A549 (cell line): ENCODE results near the gene PLEKHH1. TPM values are rescaled to one million over a fixed set of nuclear protein-coding genes. Genes with fewer than 3 reads are reported as not detected.

Experiments
- ATAC-seq, 2 experiments: fragments of 200-7000 bp in 1 of 2; fragments of >200 bp in 1 of 2; cut with Nextera tagmentation in 1 of 2; cut with Tn5 transposase in 1 of 2; 3 replicates each; pipeline versions ENCODE4 v1.8.0 to v1.9.1; 2018 to 2020; ENCODE audit warnings: mild to moderate bottlenecking in 1 of 2, moderate library complexity in 1 of 2
- CTCF ChIA-PET: fragments of 300-600 bp; sonication (Branson Sonifier 250); formaldehyde crosslinking; extraction: SDS; loops from one replicate; lab custom pipeline; 2021; ENCODE audit warnings: antibody characterized with exemption, inconsistent platforms; lab: Yijun Ruan, JAX
- POLR2A ChIA-PET: fragments of 350-600 bp; formaldehyde crosslinking; extraction: SDS; loops from one replicate; lab custom pipeline; 2021; ENCODE audit warnings: antibody characterized with exemption, inconsistent platforms; lab: Yijun Ruan, JAX
- DNase-seq, 2 experiments: peaks; one replicate each; pipeline versions ENCODE4 v3.0.0 to v3.0.0-alpha.2; 2011 to 2016; ENCODE audit warnings: low read depth in 1 of 2, low spot score in 1 of 2
- FAIRE-seq: peaks from 2 replicates; lab custom pipeline; 2011; peaks lifted over from hg19 to GRCh38; lab: Jason Lieb, UNC
- H3K27ac ChIP-seq, 2 experiments: fragments of >200 bp; sonication (Bioruptor Twin); formaldehyde crosslinking; 3 replicates each; pipeline ENCODE4 v1.5.1; 2016 to 2017
- H3K4me1 ChIP-seq: fragments of >200 bp; sonication (Bioruptor Twin); formaldehyde crosslinking; 3 replicates; pipeline ENCODE4 v1.6.1; 2016
- H3K4me2 ChIP-seq: fragments of >200 bp; sonication (Bioruptor Twin); formaldehyde crosslinking; 3 replicates; pipeline ENCODE4 v1.6.1; 2016
- H3K4me3 ChIP-seq: fragments of >200 bp; sonication (Bioruptor Twin); formaldehyde crosslinking; 3 replicates; pipeline ENCODE4 v1.5.1; 2016
- H3K9me3 ChIP-seq: fragments of >200 bp; sonication (Bioruptor Twin); formaldehyde crosslinking; 3 replicates; pipeline ENCODE4 v1.6.1; 2016
- BHLHE40 ChIP-seq: IDR thresholded peaks from 2 replicates; pipeline ENCODE4 v1.6.1; 2012; ENCODE audit warnings: low read depth, low read length, inconsistent platforms
- CEBPB ChIP-seq, 2 experiments: fragments of >200 bp in 1 of 2; sonication (Bioruptor Twin) in 1 of 2; formaldehyde crosslinking in 1 of 2; IDR thresholded peaks; 2 replicates each; pipeline ENCODE4 v1.6.1; 2012 to 2016
- CHD2 ChIP-seq: fragments of 150-350 bp; IDR thresholded peaks from 2 replicates; pipeline ENCODE4 v1.6.1; 2014; ENCODE audit warnings: low read length; ENCODE audit not compliant: partially characterized antibody
- E2F6 ChIP-seq: IDR thresholded peaks from 2 replicates; pipeline ENCODE4 v1.6.1; 2012; ENCODE audit warnings: low read depth, borderline replicate concordance
- EHMT2 ChIP-seq: fragments of 200-600 bp; sonication (generic); IDR thresholded peaks from 2 replicates; pipeline ENCODE4 v1.6.1; 2016; ENCODE audit warnings: antibody characterized with exemption, low read depth, mild to moderate bottlenecking, moderate library complexity
- EP300 ChIP-seq, 2 experiments: fragments of >200 bp; sonication (Bioruptor Twin); formaldehyde crosslinking; IDR thresholded peaks; 2 replicates in 1 of 2; 3 replicates in 1 of 2; pipeline ENCODE4 v1.6.1; 2016 to 2017
- ESRRA ChIP-seq: fragments of 150-350 bp; IDR thresholded peaks from 2 replicates; pipeline ENCODE4 v1.6.1; 2014; ENCODE audit warnings: mild to moderate bottlenecking, low read length, borderline replicate concordance
- FOSL2 ChIP-seq, 2 experiments: fragments of 450-650 bp in 1 of 2; fragments of >200 bp in 1 of 2; sonication (Bioruptor Twin) in 1 of 2; formaldehyde crosslinking; IDR thresholded peaks; 2 replicates each; pipeline versions ENCODE4 v1.5.0 to v1.6.1; 2016 to 2020; ENCODE audit warnings: mild to moderate bottlenecking in 1 of 2, moderate library complexity in 1 of 2
- GATA3 ChIP-seq: IDR thresholded peaks from 2 replicates; pipeline ENCODE4 v1.6.1; 2012; ENCODE audit warnings: borderline replicate concordance
- HDAC2 ChIP-seq: fragments of 200-600 bp; sonication (generic); IDR thresholded peaks from 2 replicates; pipeline ENCODE4 v1.6.1; 2016
- HEYL ChIP-seq: fragments of 250-450 bp; sonication (Bioruptor Pico); IDR thresholded peaks from 2 replicates; pipeline ENCODE4 v1.8.0; 2021; ENCODE audit warnings: mild to moderate bottlenecking, moderate library complexity
- KDM1A ChIP-seq: fragments of 200-600 bp; sonication (generic); IDR thresholded peaks from 2 replicates; pipeline ENCODE4 v1.6.1; 2016; ENCODE audit warnings: low read depth, mild to moderate bottlenecking
- NR3C1 ChIP-seq: fragments of >200 bp; sonication (Bioruptor Twin); formaldehyde crosslinking; IDR thresholded peaks from 3 replicates; pipeline ENCODE4 v1.6.1; 2017
- POLR2A ChIP-seq: IDR thresholded peaks from 2 replicates; pipeline ENCODE4 v1.6.1; 2012; ENCODE audit warnings: mild to moderate bottlenecking, low read length
- POLR2AphosphoS2 ChIP-seq: conservative IDR thresholded peaks from 2 replicates; pipeline ENCODE4 v1.6.1; 2012; ENCODE audit warnings: low read length, improper control_type of control experiment, inconsistent platforms
- RARB ChIP-seq: fragments of 250-450 bp; sonication (Bioruptor Pico); IDR thresholded peaks from 2 replicates; pipeline ENCODE4 v1.8.0; 2021; ENCODE audit warnings: mild to moderate bottlenecking, moderate library complexity
- RFX5 ChIP-seq: fragments of 450-650 bp; IDR thresholded peaks from 2 replicates; pipeline ENCODE4 v1.7.1; 2014; ENCODE audit warnings: antibody characterized with exemption, mild to moderate bottlenecking, moderate library complexity
- SMC3 ChIP-seq: fragments of >200 bp; sonication (Bioruptor Twin); formaldehyde crosslinking; IDR thresholded peaks from 3 replicates; pipeline ENCODE4 v1.6.1; 2018; ENCODE audit warnings: inconsistent platforms
- SREBF2 ChIP-seq: fragments of 450-650 bp; IDR thresholded peaks from 2 replicates; pipeline ENCODE4 v1.6.1; 2014; ENCODE audit warnings: mild to moderate bottlenecking, moderate library complexity
- USF2 ChIP-seq: fragments of 450-650 bp; IDR thresholded peaks from 2 replicates; pipeline ENCODE4 v1.6.1; 2014; ENCODE audit warnings: antibody characterized with exemption
- ZNF302 ChIP-seq: fragments of 250-450 bp; sonication (Bioruptor Pico); IDR thresholded peaks from 2 replicates; pipeline ENCODE4 v1.9.0; 2021; ENCODE audit warnings: inconsistent platforms, mild to moderate bottlenecking, moderate library complexity
- ZSCAN20 ChIP-seq: fragments of 250-450 bp; sonication (Bioruptor Pico); IDR thresholded peaks from 2 replicates; pipeline ENCODE4 v1.8.0; 2022; ENCODE audit warnings: mild to moderate bottlenecking, moderate library complexity
- WGBS: methylation state at CpG from one replicate; pipeline ENCODE4 v1.1.6; 2017; ENCODE audit errors: missing lambda C conversion rate; 5-methylcytosine and 5-hydroxymethylcytosine counted together
- polyA plus RNA-seq, 4 experiments: library from polyadenylated mRNA; depleted of rRNA in 3 of 4; stranded (reverse); fragments of >200 nt; fragmentation: RNase III in 1 of 4; extraction: RNeasy Plus Mini Kit Qiagen cat#74134 plus additional on column Dnase treatment in 1 of 4; gene quantifications; 2 replicates in 3 of 4; 3 replicates in 1 of 4; pipeline ENCODE4 v1.2.3, GENCODE V29; 2011 to 2017
- TF ChIP-seq, protein P1 (sequence below): fragments of 250-450 bp; sonication (Bioruptor Pico); IDR thresholded peaks from 2 replicates; pipeline ENCODE4 v1.5.0; 2020; ENCODE audit warnings: low read depth, mild to moderate bottlenecking, moderate library complexity
- TF ChIP-seq, protein P2 (sequence below): fragments of >200 bp; sonication (Bioruptor Twin); formaldehyde crosslinking; IDR thresholded peaks from 3 replicates; pipeline ENCODE4 v1.5.1; 2016
- TF ChIP-seq, protein P3 (sequence below): IDR thresholded peaks from 2 replicates; pipeline ENCODE4 v1.6.1; 2012
- TF ChIP-seq, protein P4 (sequence below): fragments of 150-350 bp; IDR thresholded peaks from 2 replicates; pipeline ENCODE4 v1.6.1; 2014; ENCODE audit warnings: low read depth, mild to moderate bottlenecking, low read length
- TF ChIP-seq, protein P5 (sequence below): fragments of 250-450 bp; sonication (Bioruptor Pico); IDR thresholded peaks from 2 replicates; pipeline ENCODE4 v1.5.0; 2021; ENCODE audit warnings: mild to moderate bottlenecking, moderate library complexity, borderline replicate concordance

The PLEKHH1 gene
- polyA plus RNA-seq, 2 of the 4 experiments (the other 2 are of a cell fraction): 3.5 to 5.1 TPM

DNA sequence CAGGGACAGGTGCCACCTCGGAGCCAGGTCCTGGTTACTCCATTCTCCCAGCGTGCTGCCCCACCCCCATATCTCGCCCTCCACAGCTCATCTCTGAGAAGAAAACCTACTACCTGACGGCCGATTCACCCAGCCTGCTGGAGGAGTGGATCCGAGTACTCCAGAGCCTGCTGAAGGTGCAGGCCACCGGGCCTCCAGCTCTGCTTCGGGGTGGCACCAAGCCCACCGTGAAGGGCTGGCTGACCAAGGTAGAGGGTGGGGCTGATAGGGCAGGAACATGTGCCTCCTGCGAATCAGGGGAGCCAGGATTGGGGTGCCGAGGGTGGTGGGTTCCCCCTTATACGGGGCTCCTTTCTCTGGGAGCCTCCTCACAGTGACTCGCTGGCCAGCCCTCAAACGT is 41.1 kb downstream of the PLEKHH1 start:
- no peak for DNase-seq
- no peak overlapping the region for H3K4me2 ChIP-seq
- H3K27ac ChIP-seq: no peak overlapping the region
- FAIRE-seq: no peak
- ChIA-PET CTCF (interaction anchor here (0.8 to 31.9 kb wide), 5 partner anchors 9 to 151 kb away, joined by 3 to 517 read pairs (median 42); no protein-coding TSS in a partner anchor), POLR2A (no interaction called here)
- ATAC-seq: no peak
- no peak for TF ChIP-seq GATA3
- TF ChIP-seq, protein P1, sequence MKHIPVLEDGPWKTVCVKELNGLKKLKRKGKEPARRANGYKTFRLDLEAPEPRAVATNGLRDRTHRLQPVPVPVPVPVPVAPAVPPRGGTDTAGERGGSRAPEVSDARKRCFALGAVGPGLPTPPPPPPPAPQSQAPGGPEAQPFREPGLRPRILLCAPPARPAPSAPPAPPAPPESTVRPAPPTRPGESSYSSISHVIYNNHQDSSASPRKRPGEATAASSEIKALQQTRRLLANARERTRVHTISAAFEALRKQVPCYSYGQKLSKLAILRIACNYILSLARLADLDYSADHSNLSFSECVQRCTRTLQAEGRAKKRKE (CRISPR knock-in tag): no peak
- no peak for TF ChIP-seq ZSCAN20 (CRISPR knock-in tag)
- TF ChIP-seq, protein P2, sequence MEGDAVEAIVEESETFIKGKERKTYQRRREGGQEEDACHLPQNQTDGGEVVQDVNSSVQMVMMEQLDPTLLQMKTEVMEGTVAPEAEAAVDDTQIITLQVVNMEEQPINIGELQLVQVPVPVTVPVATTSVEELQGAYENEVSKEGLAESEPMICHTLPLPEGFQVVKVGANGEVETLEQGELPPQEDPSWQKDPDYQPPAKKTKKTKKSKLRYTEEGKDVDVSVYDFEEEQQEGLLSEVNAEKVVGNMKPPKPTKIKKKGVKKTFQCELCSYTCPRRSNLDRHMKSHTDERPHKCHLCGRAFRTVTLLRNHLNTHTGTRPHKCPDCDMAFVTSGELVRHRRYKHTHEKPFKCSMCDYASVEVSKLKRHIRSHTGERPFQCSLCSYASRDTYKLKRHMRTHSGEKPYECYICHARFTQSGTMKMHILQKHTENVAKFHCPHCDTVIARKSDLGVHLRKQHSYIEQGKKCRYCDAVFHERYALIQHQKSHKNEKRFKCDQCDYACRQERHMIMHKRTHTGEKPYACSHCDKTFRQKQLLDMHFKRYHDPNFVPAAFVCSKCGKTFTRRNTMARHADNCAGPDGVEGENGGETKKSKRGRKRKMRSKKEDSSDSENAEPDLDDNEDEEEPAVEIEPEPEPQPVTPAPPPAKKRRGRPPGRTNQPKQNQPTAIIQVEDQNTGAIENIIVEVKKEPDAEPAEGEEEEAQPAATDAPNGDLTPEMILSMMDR: no peak
- no peak for TF ChIP-seq FOSL2 (IDR thresholded peaks at IDR 0.05)
- no peak for TF ChIP-seq FOSL2 (CRISPR knock-in tag; IDR thresholded peaks at IDR 0.05)
- no peak for TF ChIP-seq NR3C1
- no peak for TF ChIP-seq KDM1A
- TF ChIP-seq HDAC2: no peak
- TF ChIP-seq USF2: no peak
- TF ChIP-seq CEBPB (IDR thresholded peaks at IDR 0.05): no peak
- no peak for TF ChIP-seq ESRRA
- no peak for TF ChIP-seq RARB
- TF ChIP-seq ZNF302 (CRISPR knock-in tag): no peak
- TF ChIP-seq POLR2AphosphoS2: no peak
- TF ChIP-seq E2F6: no peak
- WGBS: 80% methylated on average over 13 of the region's 14 CpGs
- no peak overlapping the region for H3K4me3 ChIP-seq
- H3K4me1 ChIP-seq: no peaks in the 10 kb centered on the region
- H3K9me3 ChIP-seq: no peaks in the 10 kb centered on the region

GRCh38 chr14:67574806-67575205 is 41.7 kb downstream of the PLEKHH1 start:
- WGBS: 85% methylated on average over 7 of the region's 7 CpGs
- TF ChIP-seq POLR2A (no peak), E2F6 (no peak), BHLHE40 (no peak), EHMT2 (no peak), RFX5 (no peak), CHD2 (no peak), SREBF2 (no peak), EP300 (IDR thresholded peaks at IDR 0.05) (no peak), HEYL (CRISPR knock-in tag) (no peak), RARB (no peak), SMC3 (no peak), FOSL2 (IDR thresholded peaks at IDR 0.05) (no peak), FOSL2 (CRISPR knock-in tag; IDR thresholded peaks at IDR 0.05) (no peak)
- TF ChIP-seq, protein P3, sequence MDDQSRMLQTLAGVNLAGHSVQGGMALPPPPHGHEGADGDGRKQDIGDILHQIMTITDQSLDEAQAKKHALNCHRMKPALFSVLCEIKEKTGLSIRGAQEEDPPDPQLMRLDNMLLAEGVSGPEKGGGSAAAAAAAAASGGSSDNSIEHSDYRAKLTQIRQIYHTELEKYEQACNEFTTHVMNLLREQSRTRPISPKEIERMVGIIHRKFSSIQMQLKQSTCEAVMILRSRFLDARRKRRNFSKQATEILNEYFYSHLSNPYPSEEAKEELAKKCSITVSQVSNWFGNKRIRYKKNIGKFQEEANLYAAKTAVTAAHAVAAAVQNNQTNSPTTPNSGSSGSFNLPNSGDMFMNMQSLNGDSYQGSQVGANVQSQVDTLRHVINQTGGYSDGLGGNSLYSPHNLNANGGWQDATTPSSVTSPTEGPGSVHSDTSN: no peak
- TF ChIP-seq, protein P4, sequence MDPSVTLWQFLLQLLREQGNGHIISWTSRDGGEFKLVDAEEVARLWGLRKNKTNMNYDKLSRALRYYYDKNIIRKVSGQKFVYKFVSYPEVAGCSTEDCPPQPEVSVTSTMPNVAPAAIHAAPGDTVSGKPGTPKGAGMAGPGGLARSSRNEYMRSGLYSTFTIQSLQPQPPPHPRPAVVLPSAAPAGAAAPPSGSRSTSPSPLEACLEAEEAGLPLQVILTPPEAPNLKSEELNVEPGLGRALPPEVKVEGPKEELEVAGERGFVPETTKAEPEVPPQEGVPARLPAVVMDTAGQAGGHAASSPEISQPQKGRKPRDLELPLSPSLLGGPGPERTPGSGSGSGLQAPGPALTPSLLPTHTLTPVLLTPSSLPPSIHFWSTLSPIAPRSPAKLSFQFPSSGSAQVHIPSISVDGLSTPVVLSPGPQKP: no peak
- TF ChIP-seq, protein P2: no peak
- TF ChIP-seq, protein P5, sequence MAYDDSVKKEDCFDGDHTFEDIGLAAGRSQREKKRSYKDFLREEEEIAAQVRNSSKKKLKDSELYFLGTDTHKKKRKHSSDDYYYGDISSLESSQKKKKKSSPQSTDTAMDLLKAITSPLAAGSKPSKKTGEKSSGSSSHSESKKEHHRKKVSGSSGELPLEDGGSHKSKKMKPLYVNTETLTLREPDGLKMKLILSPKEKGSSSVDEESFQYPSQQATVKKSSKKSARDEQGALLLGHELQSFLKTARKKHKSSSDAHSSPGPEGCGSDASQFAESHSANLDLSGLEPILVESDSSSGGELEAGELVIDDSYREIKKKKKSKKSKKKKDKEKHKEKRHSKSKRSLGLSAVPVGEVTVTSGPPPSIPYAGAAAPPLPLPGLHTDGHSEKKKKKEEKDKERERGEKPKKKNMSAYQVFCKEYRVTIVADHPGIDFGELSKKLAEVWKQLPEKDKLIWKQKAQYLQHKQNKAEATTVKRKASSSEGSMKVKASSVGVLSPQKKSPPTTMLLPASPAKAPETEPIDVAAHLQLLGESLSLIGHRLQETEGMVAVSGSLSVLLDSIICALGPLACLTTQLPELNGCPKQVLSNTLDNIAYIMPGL (CRISPR knock-in tag): no peak

More at GRCh38 chr14:67574806-67575205, 41.7 kb downstream of the PLEKHH1 start:
- no peak overlapping the region for H3K27ac ChIP-seq
- ChIA-PET POLR2A (no interaction called here), CTCF (interaction anchor here (0.8 to 31.9 kb wide), 4 partner anchors 10 to 151 kb away, joined by 3 to 517 read pairs (median 27); no protein-coding TSS in a partner anchor)
- H3K4me3 ChIP-seq: no peak overlapping the region
- no peaks in the 10 kb centered on the region for H3K9me3 ChIP-seq
- no peak for FAIRE-seq
- ATAC-seq: no peak
- no peaks in the 10 kb centered on the region for H3K4me1 ChIP-seq
- no peak for DNase-seq
- H3K4me2 ChIP-seq: no peak overlapping the region
